K562 (cell line): ENCODE measurements around the gene WASHC4. TPM values are rescaled to one million over a fixed set of nuclear protein-coding genes. Genes with fewer than 3 reads are reported as not detected.

Source experiments
- ATAC-seq: fragments of 200-7000 bp; cut with Tn5 transposase; 3 replicates; pipeline ENCODE4 v1.9.1; 2020; ENCODE audit warnings: moderate library complexity
- BruUV-seq: library from RNA; stranded (reverse); fragments of 400-500 nt; replicated peaks from 2 replicates; lab custom pipeline; 2021; lab: Mats Ljungman, UMichigan
- CTCF ChIA-PET: fragments of 300-600 bp; formaldehyde crosslinking; extraction: SDS; loops from one replicate; lab custom pipeline; 2021; ENCODE audit warnings: low intra/inter-chr PET ratio; lab: Yijun Ruan, JAX
- POLR2A ChIA-PET: fragments of 300-600, 350-650 bp; sonication (Branson Sonifier 250); formaldehyde crosslinking; extraction: SDS; loops from one replicate; lab custom pipeline; 2021; ENCODE audit warnings: antibody characterized with exemption, inconsistent platforms; lab: Yijun Ruan, JAX
- DNase-seq, 4 experiments: peaks; one replicate each; pipeline versions ENCODE4 v3.0.0 to v3.0.0-alpha.2; 2011 to 2018; ENCODE audit warnings: low spot score in 3 of 4, mixed read lengths in 3 of 4; ENCODE audit errors: extremely low read depth in 1 of 4
- FAIRE-seq: peaks from 2 replicates; lab custom pipeline; 2011; peaks lifted over from hg19 to GRCh38; lab: Jason Lieb, UNC
- H2AFZ ChIP-seq: 2 replicates; pipeline ENCODE4 v1.6.0; 2011; ENCODE audit warnings: low read depth, low read length, control low read depth, inconsistent platforms
- H3K27ac ChIP-seq: fragments of 200-600 bp; 3 replicates; pipeline ENCODE4 v1.8.0; 2011; ENCODE audit warnings: low read depth, mild to moderate bottlenecking, control low read depth, inconsistent platforms, low read length, moderate library complexity, mixed read lengths; ENCODE audit errors: extremely low read depth
- H3K27me3 ChIP-seq, 2 experiments: fragments of 300-600 bp in 1 of 2; 2 replicates in 1 of 2; 3 replicates in 1 of 2; pipeline versions ENCODE4 v1.6.0 to v1.8.0; 2011; ENCODE audit warnings: inconsistent platforms in 2 of 2, low read length in 2 of 2, mild to moderate bottlenecking in 1 of 2, mixed read lengths in 1 of 2, moderate library complexity in 1 of 2; ENCODE audit not compliant: control insufficient read depth in 2 of 2, insufficient read depth in 2 of 2
- H3K36me3 ChIP-seq: fragments of 300-600 bp; 3 replicates; pipeline ENCODE4 v1.8.0; 2011; ENCODE audit warnings: mild to moderate bottlenecking, low read length, inconsistent platforms; ENCODE audit not compliant: control insufficient read depth, insufficient read depth
- H3K4me1 ChIP-seq, 2 experiments: fragments of 200-600 bp in 1 of 2; replicated peaks in 1 of 2; 2 replicates in 1 of 2; 3 replicates in 1 of 2; pipeline versions ENCODE4 v1.5.1 to v1.8.0; 2011; ENCODE audit warnings: inconsistent platforms in 2 of 2, low read length in 2 of 2, mild to moderate bottlenecking in 1 of 2, mixed read lengths in 1 of 2, moderate library complexity in 1 of 2; ENCODE audit not compliant: control insufficient read depth in 2 of 2, insufficient read depth in 2 of 2
- H3K4me2 ChIP-seq: 2 replicates; pipeline ENCODE4 v1.6.1; 2011; ENCODE audit warnings: low read length, control low read depth, inconsistent platforms, mixed read lengths; ENCODE audit not compliant: insufficient read depth
- H3K4me3 ChIP-seq: fragments of 200-600 bp; sonication (generic), shearing (Covaris generic); 2 replicates; pipeline ENCODE4 v1.5.1; 2016; ENCODE audit warnings: control low read depth, inconsistent platforms
- H3K79me2 ChIP-seq: fragments of 200-600 bp; 3 replicates; pipeline ENCODE4 v1.8.0; 2011; ENCODE audit warnings: low read length, inconsistent platforms; ENCODE audit not compliant: control insufficient read depth, insufficient read depth
- H3K9ac ChIP-seq, 2 experiments: 2 replicates each; pipeline versions ENCODE4 v1.6.0 to v1.6.1; 2011; ENCODE audit warnings: low read depth in 2 of 2, low read length in 2 of 2, control low read depth in 1 of 2, inconsistent platforms in 1 of 2, mild to moderate bottlenecking in 1 of 2, mixed read lengths in 1 of 2; ENCODE audit not compliant: insufficient read depth in 1 of 2
- H3K9me1 ChIP-seq: one replicate; pipeline ENCODE4 v1.6.0; 2011; ENCODE audit warnings: inconsistent platforms, mild to moderate bottlenecking, low read length, moderate library complexity; ENCODE audit not compliant: control insufficient read depth, insufficient read depth
- H3K9me3 ChIP-seq: replicated peaks from 2 replicates; pipeline ENCODE4 v1.5.1; 2011; ENCODE audit warnings: low read depth, low read length, inconsistent platforms; ENCODE audit not compliant: control insufficient read depth, insufficient read depth
- H4K20me1 ChIP-seq: replicated peaks from 2 replicates; pipeline ENCODE4 v1.6.1; 2011; ENCODE audit warnings: low read length, inconsistent platforms, mixed read lengths; ENCODE audit not compliant: control insufficient read depth, insufficient read depth
- C11orf30 ChIP-seq: fragments of 450-650 bp; IDR thresholded peaks from 2 replicates; pipeline ENCODE4 v1.6.1; 2016; ENCODE audit warnings: low read depth, mild to moderate bottlenecking
- HMG20B ChIP-seq: fragments of 250-450 bp; sonication (Bioruptor Pico); IDR thresholded peaks from 2 replicates; pipeline ENCODE4 v1.5.0; 2021; ENCODE audit warnings: mild to moderate bottlenecking
- HNRNPL ChIP-seq: fragments of 200-400 bp; formaldehyde crosslinking; IDR thresholded peaks from 2 replicates; pipeline ENCODE4 v1.6.1; 2017; ENCODE audit warnings: low read depth, mild to moderate bottlenecking, low read length
- MAFF ChIP-seq: IDR thresholded peaks from 2 replicates; pipeline ENCODE4 v1.6.1; 2012; ENCODE audit warnings: low read length, improper control_type of control experiment
- SIN3B ChIP-seq: fragments of 450-650 bp; IDR thresholded peaks from 2 replicates; pipeline ENCODE4 v1.6.1; 2017; ENCODE audit warnings: low read depth, mild to moderate bottlenecking, moderate library complexity
- SMAD3 ChIP-seq: fragments of 450-650 bp; formaldehyde crosslinking; conservative IDR thresholded peaks from 2 replicates; pipeline ENCODE4 v1.4.0; 2020; ENCODE audit warnings: mild to moderate bottlenecking
- WGBS: fragments of 100-300 bp; shearing (Covaris generic); methylation state at CpG from one replicate; pipeline ENCODE4 v1.1.6; 2016; ENCODE audit warnings: low coverage, mixed read lengths; ENCODE audit not compliant: insufficient coverage; ENCODE audit errors: missing lambda C conversion rate; 5-methylcytosine and 5-hydroxymethylcytosine counted together
- in situ Hi-C: fragments of 300-500 bp; cut with MboI; formaldehyde crosslinking; loops from 4 replicates; pipeline ENCODE4 v1.15.0; 2018; ENCODE audit warnings: inconsistent platforms, mixed read lengths
- intact Hi-C: fragments of 100-400 bp; cut with micrococcal nuclease; formaldehyde crosslinking; loops from 2 replicates; pipeline ENCODE4 v1.14.2; 2022
- polyA plus RNA-seq, 8 experiments: library from polyadenylated mRNA; depleted of rRNA in 4 of 8; stranded (reverse) in 5 of 8; unstranded in 3 of 8; fragments of >200 nt; fragmentation: Nextera tagmentation in 2 of 8; fragmentation: Illumina TruSeq in 1 of 8; extraction: Ambion mirVana in 2 of 8; extraction: Trizol in 1 of 8; gene quantifications; 2 replicates each; pipeline versions ENCODE4 v1.2.1 to v1.2.3, GENCODE V29; 2011 to 2014; ENCODE audit warnings: inconsistent platforms in 1 of 8, missing spikeins in 1 of 8
- total RNA-seq, 7 experiments: library from RNA; depleted of rRNA in 6 of 7; stranded (reverse); fragments of >200 nt in 6 of 7; fragmentation: Illumina TruSeq in 2 of 7; extraction: Trizol in 2 of 7; gene quantifications; 2 replicates each; pipeline versions ENCODE4 v1.2.1 to v1.2.3, GENCODE V29; 2011 to 2021; ENCODE audit warnings: low replicate concordance in 1 of 7
- TF ChIP-seq, protein P1 (sequence below): sonication (generic); formaldehyde crosslinking; IDR thresholded peaks from 2 replicates; pipeline ENCODE4 v1.8.0; 2022; ENCODE audit warnings: mild to moderate bottlenecking, low read depth, missing genetic modification reagents
- TF ChIP-seq, protein P2 (sequence below): fragments of 250-450 bp; sonication (Bioruptor Pico); IDR thresholded peaks from 2 replicates; pipeline ENCODE4 v1.4.0; 2020
- TF ChIP-seq, protein P3 (sequence below): fragments of 250-450 bp; sonication (Bioruptor Pico); IDR thresholded peaks from 2 replicates; pipeline ENCODE4 v1.4.0; 2020; ENCODE audit warnings: mild to moderate bottlenecking
- TF ChIP-seq, protein P4 (sequence below): fragments of 450-650 bp; formaldehyde crosslinking; IDR thresholded peaks from 2 replicates; pipeline ENCODE4 v1.4.0; 2020; ENCODE audit warnings: mild to moderate bottlenecking, mixed read lengths

Gene WASHC4
- total and polyA plus RNA-seq, 9 of the 15 experiments (the other 6 are each of a cell fraction or from before 2014, with no cell fraction given): 12.5 to 38.5 (median 21.3) TPM

DNA sequence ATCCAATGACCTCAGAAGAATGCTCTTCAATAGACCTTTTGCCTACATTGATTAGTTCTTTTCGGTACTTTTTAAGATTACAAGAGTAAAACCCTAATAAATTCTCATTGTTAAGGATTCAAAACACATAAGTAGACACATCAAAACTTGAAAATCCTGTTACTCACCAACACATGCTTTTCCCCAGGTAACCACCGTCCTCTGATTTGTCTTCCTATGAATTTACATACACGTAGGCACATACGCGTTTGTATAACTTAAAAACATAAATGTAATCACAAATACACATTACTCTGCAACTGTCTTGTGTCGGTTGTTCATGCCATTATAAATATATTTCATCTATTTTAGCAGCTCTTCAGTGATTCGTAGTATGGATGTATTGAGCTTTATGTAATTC lies 910 bp upstream of the WASHC4 start:
- no peaks in the 10 kb centered on the region for H4K20me1 ChIP-seq
- peak overlapping the region; percentile 78 for H3K4me3 ChIP-seq
- H3K4me2 ChIP-seq: peak overlapping the region; percentile 94
- FAIRE-seq (peak; percentile 19), ATAC-seq (no peak), DNase-seq (no peak)
- peaks cover 0 to 5% of the 10 kb centered on the region in 2 experiments; a peak in 2 of 5 replicates for H3K4me1 ChIP-seq
- no peaks in the 10 kb centered on the region for H3K9me1 ChIP-seq
- 31% methylated on average over 7 of the region's 7 CpGs for WGBS
- TF ChIP-seq SMAD3 (CRISPR knock-in tag): no peak
- no peaks in the 10 kb centered on the region for H3K9me3 ChIP-seq
- peak overlapping the region; percentile 99 for H2AFZ ChIP-seq
- CTCF ChIA-PET: no interaction called here
- H3K79me2 ChIP-seq: peaks cover 40% of the 10 kb centered on the region
- H3K36me3 ChIP-seq: 0 out of 3 replicates have a peak, but pooled peaks cover 2% of the 10 kb centered on the region
- in situ Hi-C loops (no loop called here), intact Hi-C loops (no loop called here)
- peak overlapping the region in 1 of 2 experiments; percentile 82; a peak in 2 of 4 replicates for H3K9ac ChIP-seq
- POLR2A ChIA-PET: interaction anchor here (0.9 to 1.3 kb wide), 2 partner anchors 10 to 25 kb away, joined by 3 read pairs; no protein-coding TSS in a partner anchor
- H3K27ac ChIP-seq: no peak overlapping the region; the same call in 2 of the 3 replicates
- H3K27me3 ChIP-seq: no peaks in the 10 kb centered on the region
- BruUV-seq: no TSS peak

DNA sequence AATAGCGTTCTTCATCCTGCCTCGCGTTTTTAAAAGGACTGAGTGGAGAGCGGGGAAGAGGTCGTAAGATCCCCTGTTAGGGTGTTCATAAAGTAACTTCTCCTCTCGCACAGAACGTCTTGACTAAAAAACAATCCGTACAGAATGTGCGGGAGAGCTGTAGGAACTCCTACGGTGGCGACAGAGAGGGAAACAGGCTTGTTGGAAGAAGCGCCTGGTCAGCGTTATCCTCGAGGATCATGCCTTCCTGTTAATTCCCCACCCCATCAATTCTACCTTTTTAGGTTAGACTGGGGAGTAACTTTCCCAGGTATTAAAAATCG lies 399 bp upstream of the WASHC4 start:
- Histone ChIP-seq H3K9me3 (no peaks in the 10 kb centered on the region), H3K4me2 (peak overlapping the region; percentile 94), H3K4me1 (peaks cover 0 to 5% of the 10 kb centered on the region in 2 experiments; a peak in 2 of 5 replicates), H3K9me1 (no peaks in the 10 kb centered on the region), H3K79me2 (peaks cover 45% of the 10 kb centered on the region), H3K27me3 (no peaks in the 10 kb centered on the region), H2AFZ (peak overlapping the region; percentile 99), H4K20me1 (no peaks in the 10 kb centered on the region), H3K9ac (peak overlapping the region; percentile 82 to 95), H3K36me3 (peaks cover 6% of the 10 kb centered on the region; the same call in 2 of the 3 replicates), H3K27ac (peak overlapping the region; percentile 86), H3K4me3 (peak overlapping the region; percentile 78)
- intact Hi-C loops: no loop called here
- ChIA-PET CTCF (no interaction called here), POLR2A (interaction anchor here (0.8 to 2.3 kb wide), 8 partner anchors 10 to 1209 kb away, joined by 3 to 10 read pairs (median 4); no protein-coding TSS in a partner anchor)
- TSS peak; percentile 95 for BruUV-seq
- ATAC-seq (peak; percentile 7), FAIRE-seq (peak; percentile 74), DNase-seq (peak in 3 of 4 experiments; percentile 23 to 54 (median 49))
- in situ Hi-C loops: no loop called here
- WGBS: 2% methylated on average over 15 of the region's 15 CpGs
- TF ChIP-seq, protein P1, sequence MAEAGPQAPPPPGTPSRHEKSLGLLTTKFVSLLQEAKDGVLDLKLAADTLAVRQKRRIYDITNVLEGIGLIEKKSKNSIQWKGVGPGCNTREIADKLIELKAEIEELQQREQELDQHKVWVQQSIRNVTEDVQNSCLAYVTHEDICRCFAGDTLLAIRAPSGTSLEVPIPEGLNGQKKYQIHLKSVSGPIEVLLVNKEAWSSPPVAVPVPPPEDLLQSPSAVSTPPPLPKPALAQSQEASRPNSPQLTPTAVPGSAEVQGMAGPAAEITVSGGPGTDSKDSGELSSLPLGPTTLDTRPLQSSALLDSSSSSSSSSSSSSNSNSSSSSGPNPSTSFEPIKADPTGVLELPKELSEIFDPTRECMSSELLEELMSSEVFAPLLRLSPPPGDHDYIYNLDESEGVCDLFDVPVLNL: no peak
- TF ChIP-seq HMG20B (CRISPR knock-in tag) (no peak), HNRNPL (no peak), SIN3B (0 out of 2 replicates have a peak, but pooled peaks have one; percentile 6), MAFF (peak; percentile 76), C11orf30 (peak; percentile 95)
- TF ChIP-seq, protein P2, sequence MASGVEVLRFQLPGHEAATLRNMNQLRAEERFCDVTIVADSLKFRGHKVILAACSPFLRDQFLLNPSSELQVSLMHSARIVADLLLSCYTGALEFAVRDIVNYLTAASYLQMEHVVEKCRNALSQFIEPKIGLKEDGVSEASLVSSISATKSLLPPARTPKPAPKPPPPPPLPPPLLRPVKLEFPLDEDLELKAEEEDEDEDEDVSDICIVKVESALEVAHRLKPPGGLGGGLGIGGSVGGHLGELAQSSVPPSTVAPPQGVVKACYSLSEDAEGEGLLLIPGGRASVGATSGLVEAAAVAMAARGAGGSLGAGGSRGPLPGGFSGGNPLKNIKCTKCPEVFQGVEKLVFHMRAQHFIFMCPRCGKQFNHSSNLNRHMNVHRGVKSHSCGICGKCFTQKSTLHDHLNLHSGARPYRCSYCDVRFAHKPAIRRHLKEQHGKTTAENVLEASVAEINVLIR: no peak
- TF ChIP-seq, protein P3, sequence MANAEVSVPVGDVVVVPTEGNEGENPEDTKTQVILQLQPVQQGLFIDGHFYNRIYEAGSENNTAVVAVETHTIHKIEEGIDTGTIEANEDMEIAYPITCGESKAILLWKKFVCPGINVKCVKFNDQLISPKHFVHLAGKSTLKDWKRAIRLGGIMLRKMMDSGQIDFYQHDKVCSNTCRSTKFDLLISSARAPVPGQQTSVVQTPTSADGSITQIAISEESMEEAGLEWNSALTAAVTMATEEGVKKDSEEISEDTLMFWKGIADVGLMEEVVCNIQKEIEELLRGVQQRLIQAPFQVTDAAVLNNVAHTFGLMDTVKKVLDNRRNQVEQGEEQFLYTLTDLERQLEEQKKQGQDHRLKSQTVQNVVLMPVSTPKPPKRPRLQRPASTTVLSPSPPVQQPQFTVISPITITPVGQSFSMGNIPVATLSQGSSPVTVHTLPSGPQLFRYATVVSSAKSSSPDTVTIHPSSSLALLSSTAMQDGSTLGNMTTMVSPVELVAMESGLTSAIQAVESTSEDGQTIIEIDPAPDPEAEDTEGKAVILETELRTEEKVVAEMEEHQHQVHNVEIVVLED (CRISPR knock-in tag): no peak
- TF ChIP-seq, protein P4, sequence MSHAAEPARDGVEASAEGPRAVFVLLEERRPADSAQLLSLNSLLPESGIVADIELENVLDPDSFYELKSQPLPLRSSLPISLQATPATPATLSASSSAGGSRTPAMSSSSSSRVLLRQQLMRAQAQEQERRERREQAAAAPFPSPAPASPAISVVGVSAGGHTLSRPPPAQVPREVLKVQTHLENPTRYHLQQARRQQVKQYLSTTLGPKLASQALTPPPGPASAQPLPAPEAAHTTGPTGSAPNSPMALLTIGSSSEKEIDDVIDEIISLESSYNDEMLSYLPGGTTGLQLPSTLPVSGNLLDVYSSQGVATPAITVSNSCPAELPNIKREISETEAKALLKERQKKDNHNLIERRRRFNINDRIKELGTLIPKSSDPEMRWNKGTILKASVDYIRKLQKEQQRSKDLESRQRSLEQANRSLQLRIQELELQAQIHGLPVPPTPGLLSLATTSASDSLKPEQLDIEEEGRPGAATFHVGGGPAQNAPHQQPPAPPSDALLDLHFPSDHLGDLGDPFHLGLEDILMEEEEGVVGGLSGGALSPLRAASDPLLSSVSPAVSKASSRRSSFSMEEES (CRISPR knock-in tag): no peak
